ENCODE measurements around the gene CSH2. TPM values are rescaled to one million over a fixed set of nuclear protein-coding genes. Genes with fewer than 3 reads are reported as not detected.
A peak's percentile ranks its signal among the peaks of the same experiment; 100 is the strongest.
"Not testable (repeated sequence)": the region's sequence is repeated elsewhere in the genome, so short reads cannot be mapped to it uniquely, and the experiment has no call there.

The CSH2 gene
- total and polyA plus RNA-seq, 9 of the 15 experiments (the other 6 are each of a cell fraction or from before 2014, with no cell fraction given), result not detected

- POLR2A ChIA-PET; BruUV-seq (replicated peaks); CTCF ChIA-PET (ENCODE audit: low intra/inter-chr PET ratio); H3K4me2 ChIP-seq (ENCODE audit: insufficient read depth, low read length); ATAC-seq; H3K4me1 ChIP-seq (replicated peaks in 1 of 2; ENCODE audit: control insufficient read depth in 2 of 2, insufficient read depth in 2 of 2, low read length in 2 of 2); H3K79me2 ChIP-seq (ENCODE audit: control insufficient read depth, insufficient read depth, low read length); H3K36me3 ChIP-seq (ENCODE audit: control insufficient read depth, insufficient read depth, low read length); FAIRE-seq; H4K20me1 ChIP-seq (replicated peaks; ENCODE audit: control insufficient read depth, insufficient read depth, low read length); DNase-seq (ENCODE audit: extremely low read depth in 1 of 4, low spot score in 3 of 4); intact Hi-C loops (cut with micrococcal nuclease); in situ Hi-C loops (cut with MboI); H3K27me3 ChIP-seq (ENCODE audit: control insufficient read depth in 2 of 2, insufficient read depth in 2 of 2, low read length in 2 of 2); H3K27ac ChIP-seq (ENCODE audit: extremely low read depth, low read depth, low read length); H3K9ac ChIP-seq (ENCODE audit: insufficient read depth in 1 of 2, low read depth in 2 of 2, low read length in 2 of 2); H3K9me1 ChIP-seq (ENCODE audit: control insufficient read depth, insufficient read depth, low read length); H3K4me3 ChIP-seq; H3K9me3 ChIP-seq (replicated peaks; ENCODE audit: control insufficient read depth, insufficient read depth, low read depth, low read length); H2AFZ ChIP-seq (ENCODE audit: low read depth, low read length): not testable (repeated sequence)
- 0% methylated on average over 3 of the region's 3 CpGs for WGBS (ENCODE audit: insufficient coverage, low coverage, missing lambda C conversion rate)
Measured at GRCh38 chr17:63894021-63894420, 20.5 kb upstream of the CSH2 start.

GRCh38 chr17:63892316-63893037 lies 19.0 kb upstream of the CSH2 start:
- DNase-seq (ENCODE audit: extremely low read depth in 1 of 4, low spot score in 3 of 4) (peak; percentile 23 to 47 (median 38)), ATAC-seq (peak; percentile 85)
- BruUV-seq (replicated peaks); H3K4me1 ChIP-seq (replicated peaks in 1 of 2; ENCODE audit: control insufficient read depth in 2 of 2, insufficient read depth in 2 of 2, low read length in 2 of 2); H3K27ac ChIP-seq (ENCODE audit: extremely low read depth, low read depth, low read length); H3K36me3 ChIP-seq (ENCODE audit: control insufficient read depth, insufficient read depth, low read length); H3K9me3 ChIP-seq (replicated peaks; ENCODE audit: control insufficient read depth, insufficient read depth, low read depth, low read length); H3K27me3 ChIP-seq (ENCODE audit: control insufficient read depth in 2 of 2, insufficient read depth in 2 of 2, low read length in 2 of 2); H3K4me2 ChIP-seq (ENCODE audit: insufficient read depth, low read length); H4K20me1 ChIP-seq (replicated peaks; ENCODE audit: control insufficient read depth, insufficient read depth, low read length); in situ Hi-C loops (cut with MboI); H3K9me1 ChIP-seq (ENCODE audit: control insufficient read depth, insufficient read depth, low read length); H3K9ac ChIP-seq (ENCODE audit: insufficient read depth in 1 of 2, low read depth in 2 of 2, low read length in 2 of 2); H2AFZ ChIP-seq (ENCODE audit: low read depth, low read length); intact Hi-C loops (cut with micrococcal nuclease); H3K4me3 ChIP-seq; H3K79me2 ChIP-seq (ENCODE audit: control insufficient read depth, insufficient read depth, low read length); FAIRE-seq: not testable (repeated sequence)
- ChIA-PET POLR2A (interaction anchor here (0.7 to 1.0 kb wide), 2 partner anchors 11 to 38 kb away, joined by 3 read pairs; partner anchors contain the start of gene GH2), CTCF (ENCODE audit: low intra/inter-chr PET ratio) (interaction anchor here (0.6 kb wide), 1 partner anchor 15 kb away, joined by 3 read pairs; no protein-coding TSS in a partner anchor)
- peak; percentile 45 to 51 (median 46); a peak in 5 of 6 replicates for TF ChIP-seq CTCF (IDR thresholded peaks at IDR 0.05 in 2 of 3, conservative IDR thresholded peaks at IDR 0.05 in 1 of 3; ENCODE audit: insufficient read depth in 2 of 3, low read depth in 1 of 3, low read length in 3 of 3)
- peak in 1 of 2 experiments; percentile 47; a peak in 2 of 4 replicates for TF ChIP-seq RAD21 (CRISPR knock-in tag; conservative IDR thresholded peaks at IDR 0.05 in 1 of 2, IDR thresholded peaks at IDR 0.05 in 1 of 2)
- WGBS (ENCODE audit: insufficient coverage, low coverage, missing lambda C conversion rate), result 24% methylated on average over 7 of the region's 11 CpGs

All from K562 (cell line).